ENCODE measurements around the gene HAUS1.
"Not testable (repeated sequence)": the region's sequence is repeated elsewhere in the genome, so short reads cannot be mapped to it uniquely, and the experiment has no call there.

HAUS1 gene

DNA sequence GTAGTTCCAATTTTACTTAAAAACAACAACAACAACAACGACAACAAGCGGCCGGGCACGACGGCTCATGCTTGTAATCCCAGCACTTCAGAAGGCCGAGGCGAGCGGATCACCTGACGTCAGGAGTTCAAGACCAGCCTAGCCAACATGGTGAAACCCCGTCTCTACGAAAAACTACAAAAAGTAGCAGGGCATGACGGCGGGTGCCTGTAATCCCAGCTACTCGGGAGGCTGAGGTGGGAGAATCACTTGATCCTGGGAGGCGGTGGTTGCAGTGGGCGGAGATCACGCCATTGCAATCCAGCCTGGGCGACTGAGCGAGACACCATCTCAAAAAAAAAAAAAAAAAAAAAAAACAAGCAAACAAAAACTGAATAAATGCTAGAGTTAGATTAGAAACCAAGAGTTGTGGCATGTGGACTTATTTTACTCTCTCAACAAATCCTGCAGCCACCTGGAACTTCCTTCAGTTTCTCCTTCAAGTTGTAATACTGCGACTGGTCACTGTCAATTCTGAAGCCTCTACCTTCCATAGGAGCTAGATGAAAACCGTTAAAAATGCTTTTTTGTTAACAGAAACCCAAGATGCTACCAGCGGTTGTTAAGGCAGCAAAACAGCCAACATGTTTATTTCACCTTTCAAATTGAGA lies 7.4 kb upstream of the HAUS1 start:
- DNase-seq = peak; percentile 3

- no peak for DNase-seq
Observed at GRCh38 chr18:46097431-46097800, 6.8 kb upstream of the HAUS1 start.

DNA sequence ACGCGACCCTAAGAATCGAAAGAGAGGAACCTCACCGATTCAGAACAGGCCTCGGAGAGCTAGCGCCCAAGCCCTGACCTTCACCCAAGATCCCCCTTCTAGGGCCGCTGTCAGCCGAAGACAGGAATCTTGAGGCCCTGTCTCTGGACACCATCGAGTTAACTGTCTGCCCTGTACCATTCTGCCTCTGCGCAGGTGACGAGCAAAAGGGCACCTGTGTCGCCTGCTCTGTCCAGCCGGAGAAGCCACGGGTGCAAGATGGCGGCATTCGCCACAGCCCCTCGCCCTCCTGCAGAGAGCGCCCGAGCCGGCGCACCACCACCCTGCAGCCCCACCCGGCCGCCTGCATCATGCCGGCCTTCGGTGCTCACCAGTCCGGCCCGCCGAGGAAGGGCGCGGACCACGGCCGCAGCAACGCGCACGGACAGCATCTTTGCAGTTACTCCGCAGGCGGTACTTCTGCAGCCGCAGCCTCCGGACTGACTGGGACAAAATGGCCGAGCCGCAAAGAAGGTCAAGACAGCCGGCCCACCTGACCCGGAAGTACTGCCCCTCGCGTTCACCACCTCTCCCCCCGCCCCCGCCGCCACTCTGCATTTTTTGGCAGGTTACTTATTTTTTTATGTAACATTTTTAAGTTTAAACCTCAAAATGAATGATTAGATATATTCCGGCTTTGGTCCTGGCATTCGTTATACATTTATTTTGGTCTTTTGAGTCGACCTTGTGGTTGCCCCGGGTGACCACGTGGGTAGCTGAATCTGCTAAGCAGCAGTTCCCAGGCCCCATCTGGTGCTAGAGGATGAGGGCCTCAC lies 6.2 kb upstream of the HAUS1 start, which contains the start of gene ATP5F1A:
TSS of gene ATP5F1A (minus strand) at position 496 of the 815 bp plus-strand sequence. CDS start at position 431, 65 bp downstream.
- peak; percentile 88 for DNase-seq

DNA sequence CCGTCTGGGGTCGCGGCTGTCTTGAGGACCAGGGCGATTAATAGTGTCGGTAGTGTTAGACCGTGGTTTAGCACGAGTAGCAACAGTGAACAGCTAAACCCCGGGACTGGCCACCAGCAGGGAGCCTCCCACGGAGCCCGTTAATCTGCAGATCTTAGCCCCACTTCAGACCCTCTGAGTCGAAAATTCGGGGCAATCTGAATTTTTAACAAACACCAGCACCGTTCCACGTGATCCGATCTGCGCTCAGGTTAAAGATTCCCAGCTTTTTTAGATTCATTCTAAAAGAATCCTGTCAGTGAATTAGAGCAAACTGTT lies 5.6 kb upstream of the HAUS1 start:
- DNase-seq = no peak

GRCh38 chr18:46099463-46099862 lies 4.7 kb upstream of the HAUS1 start:
- DNase-seq = no peak

DNA sequence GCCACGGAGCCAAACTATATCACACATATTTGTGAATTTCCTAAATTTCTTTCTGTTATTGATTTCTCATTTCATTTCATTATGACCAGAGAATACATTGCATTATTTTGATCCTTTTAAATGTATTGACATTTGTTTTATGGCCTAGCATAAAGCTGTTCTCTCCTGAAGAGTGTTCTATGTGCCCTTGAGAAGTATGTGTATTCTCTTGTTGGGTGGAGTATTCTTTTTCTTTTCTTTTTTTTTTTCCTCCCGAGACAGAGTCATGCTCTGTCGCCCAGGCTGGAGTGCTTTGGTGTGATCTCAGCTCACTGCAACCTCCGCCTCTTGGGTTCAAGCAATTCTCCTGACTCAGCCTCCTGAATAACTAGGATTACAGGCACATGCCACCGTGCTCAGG lies 5.2 kb downstream of the HAUS1 start:
- no peak for DNase-seq

GRCh38 chr18:46110406-46110805 lies 6.2 kb downstream of the HAUS1 start:
- DNase-seq = no peak

DNA sequence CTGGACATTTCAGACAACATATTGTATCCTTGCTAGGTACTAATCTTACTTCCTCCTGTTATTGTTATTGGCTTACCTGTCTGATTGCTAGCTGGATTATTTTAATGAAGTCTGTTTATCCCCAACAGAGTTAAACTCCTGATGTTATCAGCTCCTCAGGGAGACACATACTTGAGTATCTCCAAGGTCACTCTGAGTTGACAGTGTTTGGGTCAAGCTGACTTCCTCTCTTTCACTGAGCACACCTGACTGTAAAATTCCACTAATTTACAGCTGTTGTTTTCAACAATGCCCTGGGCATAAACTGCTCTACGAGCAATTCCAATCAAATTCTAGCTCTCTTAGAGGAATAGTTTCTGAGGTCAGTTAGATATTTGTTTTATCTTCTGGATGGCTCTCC lies 9.6 kb downstream of the HAUS1 start:
- no peak for DNase-seq

DNA sequence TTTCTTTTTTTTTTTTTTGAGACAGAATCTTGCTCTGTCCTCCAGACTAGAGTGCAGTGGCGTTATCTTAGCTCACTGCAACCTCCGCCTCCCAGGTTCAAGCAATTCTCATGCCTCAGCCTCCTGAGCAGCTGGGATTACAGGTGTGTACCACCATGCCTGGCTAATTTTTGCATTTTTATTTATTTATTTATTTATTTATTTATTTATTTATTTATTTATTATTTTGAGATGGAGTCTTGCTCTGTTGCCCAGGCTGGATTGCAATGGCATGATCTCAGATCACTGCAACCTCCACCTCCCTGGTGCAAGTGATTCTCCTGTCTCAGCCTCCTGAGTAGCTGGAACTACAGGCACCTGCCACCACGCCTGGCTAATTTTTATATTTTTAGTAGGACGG lies 22.4 kb downstream of the HAUS1 start:
- not testable (repeated sequence) for DNase-seq

GRCh38 chr18:46130061-46130460 lies 25.9 kb downstream of the HAUS1 start:
- DNase-seq = no peak

- not testable (repeated sequence) for DNase-seq
Observed at GRCh38 chr18:46130549-46130948, 26.4 kb downstream of the HAUS1 start.

DNA sequence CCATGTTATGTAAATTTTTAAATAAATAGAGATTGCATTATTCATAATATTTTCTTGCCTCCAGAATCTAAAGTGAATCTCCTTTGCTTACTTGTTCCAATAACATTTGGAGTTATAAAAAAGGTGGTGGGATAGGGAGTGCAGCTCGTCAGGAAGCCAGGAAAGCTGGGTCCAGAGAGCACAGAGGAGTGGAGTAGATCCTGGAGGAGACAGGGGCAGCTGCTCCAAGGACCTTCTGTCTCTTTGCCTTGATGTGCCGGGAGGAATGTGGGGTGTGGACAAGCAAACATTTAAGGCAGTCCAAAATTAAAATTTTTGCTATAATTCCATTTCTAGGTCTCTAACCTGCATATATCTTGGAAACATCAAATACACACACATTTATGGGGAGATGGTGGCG lies 29.3 kb downstream of the HAUS1 start:
- DNase-seq = no peak

- DNase-seq = no peak
Observed at GRCh38 chr18:46134920-46135675, 30.9 kb downstream of the HAUS1 start.

- DNase-seq = no peak
Observed at GRCh38 chr18:46140173-46140572, 36.0 kb downstream of the HAUS1 start.

GRCh38 chr18:46141199-46141598 lies 37.0 kb downstream of the HAUS1 start:
- no peak for DNase-seq

GRCh38 chr18:46148810-46149209 lies 44.6 kb downstream of the HAUS1 start:
- peak; percentile 16 for DNase-seq

- DNase-seq = no peak
Observed at GRCh38 chr18:46152436-46152807, 48.2 kb downstream of the HAUS1 start.

DNA sequence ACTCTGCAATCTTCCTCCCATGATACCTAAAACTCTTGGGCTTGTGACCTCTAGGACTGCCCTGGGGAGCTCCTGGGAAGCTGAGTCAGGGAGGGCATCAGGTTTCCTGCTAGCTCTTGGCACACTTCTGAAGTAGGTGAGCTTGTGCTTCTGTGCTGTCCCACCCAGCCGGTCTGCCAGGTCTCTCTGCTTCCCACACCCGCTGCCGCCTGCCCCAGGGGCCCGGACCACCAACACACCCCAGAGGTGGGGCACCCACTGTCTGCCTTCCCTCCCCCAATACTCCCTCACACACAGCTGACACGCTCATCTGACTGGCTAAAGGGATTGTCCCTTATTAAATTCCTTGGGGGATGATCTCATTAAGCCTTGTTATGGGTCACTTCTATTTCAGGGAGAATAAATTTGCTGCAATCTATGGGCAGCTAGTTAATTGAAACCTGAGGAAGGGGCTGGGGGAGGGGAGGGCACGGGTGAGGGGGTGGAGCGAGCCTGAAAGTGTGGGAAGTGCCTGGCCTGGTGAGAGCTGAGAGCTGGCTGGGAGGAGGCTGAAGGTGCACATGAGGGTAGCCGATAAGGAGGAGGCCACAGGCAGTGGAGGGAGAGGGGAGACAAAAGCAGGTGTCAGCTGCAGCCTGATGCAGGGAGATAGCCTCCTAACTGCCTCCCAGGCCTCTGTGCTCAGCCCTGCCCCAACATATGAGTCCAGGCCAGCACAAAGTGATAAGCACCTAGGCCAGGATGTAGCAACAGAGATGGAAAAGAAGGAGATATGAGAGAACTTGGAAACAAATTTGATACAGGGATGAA lies 48.8 kb downstream of the HAUS1 start:
- DNase-seq = no peak

- DNase-seq = peak; percentile 10
Observed at GRCh38 chr18:46155641-46156051, 51.5 kb downstream of the HAUS1 start.

DNA sequence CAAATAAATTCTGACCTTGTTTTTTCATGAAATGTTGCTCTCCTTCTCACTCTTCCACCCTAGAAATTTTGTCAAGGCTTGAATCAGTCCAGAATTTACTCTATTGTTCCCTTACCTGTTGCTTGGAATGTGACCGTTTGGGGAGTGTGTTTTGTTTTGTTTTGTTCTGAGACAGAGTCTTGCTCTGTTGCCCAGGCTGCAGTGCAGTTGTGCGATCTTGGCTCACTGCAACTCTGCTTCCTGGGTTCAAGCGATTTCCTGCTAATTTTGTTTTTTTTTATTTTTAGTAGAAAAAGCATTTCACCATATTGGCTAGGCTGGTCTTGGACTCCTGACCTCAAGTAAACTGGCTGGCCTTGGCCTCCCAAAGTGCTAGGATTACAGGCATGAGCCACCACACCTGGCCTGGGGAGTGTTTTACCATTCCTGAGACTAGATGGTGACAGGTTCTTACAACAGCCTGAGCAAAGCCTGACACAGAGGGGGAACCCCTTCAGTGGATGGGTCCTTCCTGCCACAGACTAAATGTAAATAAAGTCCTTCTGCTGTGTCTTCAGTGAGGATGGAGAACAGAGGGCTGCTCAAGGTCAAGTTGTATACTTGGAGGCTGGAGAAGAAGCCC lies 52.0 kb downstream of the HAUS1 start:
- DNase-seq = no peak

GRCh38 chr18:46156843-46157242 lies 52.7 kb downstream of the HAUS1 start:
- no peak for DNase-seq

- DNase-seq = no peak
Observed at GRCh38 chr18:46158499-46158898, 54.3 kb downstream of the HAUS1 start.
